CD14-positive monocyte (primary cell): ENCODE results near the gene SIGLEC14. TPM values are rescaled to one million over a fixed set of nuclear protein-coding genes. Genes with fewer than 3 reads are reported as not detected.

ENCODE experiments used
- DNase-seq, 3 donors: peaks; one replicate each; pipeline ENCODE4 v3.0.0-alpha.2; 2011 to 2022
- H2AFZ ChIP-seq: 2 replicates; pipeline ENCODE4 v1.6.0; 2012; ENCODE audit warnings: mild to moderate bottlenecking, low read depth, low read length, inconsistent platforms; ENCODE audit not compliant: insufficient read depth, poor library complexity, severe bottlenecking
- H3K27ac ChIP-seq, 2 donors: 1 replicate in 1 of 2; 2 replicates in 1 of 2; pipeline ENCODE4 v1.5.1; 2012 to 2013; ENCODE audit warnings: low read length in 2 of 2, control low read depth in 1 of 2, inconsistent platforms in 1 of 2, low read depth in 1 of 2, mild to moderate bottlenecking in 1 of 2
- H3K27me3 ChIP-seq, 2 donors: one replicate each; pipeline versions ENCODE4 v1.6.0 to v1.6.1; 2011 to 2013; ENCODE audit warnings: low read length in 2 of 2; ENCODE audit not compliant: control insufficient read depth in 2 of 2, insufficient read depth in 2 of 2
- H3K36me3 ChIP-seq, 2 donors: replicated peaks in 1 of 2; 1 replicate in 1 of 2; 2 replicates in 1 of 2; pipeline versions ENCODE4 v1.5.1 to v1.6.1; 2012 to 2013; ENCODE audit warnings: low read length in 2 of 2, control low read depth in 1 of 2, inconsistent platforms in 1 of 2, mild to moderate bottlenecking in 1 of 2; ENCODE audit not compliant: insufficient read depth in 2 of 2, control insufficient read depth in 1 of 2
- H3K4me1 ChIP-seq, 2 donors: 1 replicate in 1 of 2; 2 replicates in 1 of 2; pipeline versions ENCODE4 v1.5.1 to v1.6.1; 2012 to 2013; ENCODE audit warnings: low read length in 2 of 2, control low read depth in 1 of 2, inconsistent platforms in 1 of 2, mild to moderate bottlenecking in 1 of 2, moderate library complexity in 1 of 2; ENCODE audit not compliant: insufficient read depth in 2 of 2, control insufficient read depth in 1 of 2
- H3K4me2 ChIP-seq: replicated peaks from 2 replicates; pipeline ENCODE3; 2012; ENCODE audit warnings: low read length, moderate library complexity, mild to moderate bottlenecking; ENCODE audit not compliant: poor library complexity, severe bottlenecking; ENCODE audit errors: extremely low read depth
- H3K4me3 ChIP-seq, 3 experiments: fragments of 200-600 bp in 1 of 3; sonication (generic) in 1 of 3; replicated peaks in 1 of 3; 1 replicate in 2 of 3; 2 replicates in 1 of 3; pipeline ENCODE4 v1.5.1; 2011 to 2013; ENCODE audit warnings: low read length in 3 of 3, mild to moderate bottlenecking in 3 of 3, control low read depth in 2 of 3, low read depth in 2 of 3, inconsistent platforms in 1 of 3, moderate library complexity in 1 of 3
- H3K79me2 ChIP-seq: 2 replicates; pipeline ENCODE4 v1.6.0; 2012; ENCODE audit warnings: mild to moderate bottlenecking, control low read depth, inconsistent platforms, low read length, moderate library complexity; ENCODE audit not compliant: insufficient read depth
- H3K9ac ChIP-seq: 2 replicates; pipeline ENCODE4 v1.6.0; 2017; ENCODE audit warnings: low read length, mild to moderate bottlenecking; ENCODE audit not compliant: insufficient read depth, poor library complexity, severe bottlenecking
- H3K9me3 ChIP-seq, 2 donors: replicated peaks in 1 of 2; 1 replicate in 1 of 2; 2 replicates in 1 of 2; pipeline versions ENCODE4 v1.5.1 to v1.6.1; 2012 to 2013; ENCODE audit warnings: low read length in 2 of 2, control low read depth in 1 of 2; ENCODE audit not compliant: control insufficient read depth in 1 of 2, insufficient read depth in 1 of 2
- H4K20me1 ChIP-seq: 2 replicates; pipeline ENCODE4 v1.6.0; 2012; ENCODE audit warnings: mild to moderate bottlenecking, low read length, control low read depth, moderate library complexity; ENCODE audit not compliant: insufficient read depth
- H3K27ac Mint-ChIP-seq, 7 donors: one replicate each; pipeline ENCODE4 v1.8.0; 2020; ENCODE audit warnings: mild to moderate bottlenecking in 7 of 7, mixed read lengths in 7 of 7, moderate library complexity in 6 of 7, inconsistent platforms in 2 of 7
- H3K27me3 Mint-ChIP-seq, 3 donors: one replicate each; pipeline ENCODE4 v1.8.0; 2021 to 2022; ENCODE audit warnings: low read depth in 3 of 3, mild to moderate bottlenecking in 3 of 3, mixed read lengths in 3 of 3, moderate library complexity in 3 of 3, inconsistent platforms in 1 of 3
- H3K36me3 Mint-ChIP-seq, 2 donors: one replicate each; pipeline ENCODE4 v1.8.0; 2020; ENCODE audit warnings: mixed read lengths in 2 of 2, inconsistent platforms in 1 of 2, mild to moderate bottlenecking in 1 of 2
- H3K4me1 Mint-ChIP-seq: one replicate; pipeline ENCODE4 v1.8.0; 2020; ENCODE audit warnings: mild to moderate bottlenecking, mixed read lengths
- H3K4me3 Mint-ChIP-seq, 2 donors: one replicate each; pipeline ENCODE4 v1.8.0; 2020; ENCODE audit warnings: mild to moderate bottlenecking in 2 of 2, mixed read lengths in 2 of 2, moderate library complexity in 1 of 2
- H3K9me3 Mint-ChIP-seq, 7 donors: one replicate each; pipeline ENCODE4 v1.8.0; 2020 to 2022; ENCODE audit warnings: mixed read lengths in 7 of 7, mild to moderate bottlenecking in 6 of 7, moderate library complexity in 6 of 7, inconsistent platforms in 2 of 7
- WGBS: methylation state at CpG from one replicate; pipeline ENCODE4 v1.1.5; 2013; ENCODE audit warnings: missing lambda C conversion rate; ENCODE audit not compliant: insufficient coverage; 5-methylcytosine and 5-hydroxymethylcytosine counted together
- intact Hi-C, 2 donors: fragments of 100-400 bp; cut with micrococcal nuclease; formaldehyde crosslinking; loops; one replicate each; pipeline versions ENCODE4 v1.15.0 to v1.15.1; 2023
- polyA plus RNA-seq, 3 donors: library from polyadenylated mRNA; depleted of rRNA in 1 of 3; unstranded in 2 of 3; stranded (reverse) in 1 of 3; fragments of 300-500 nt in 2 of 3; fragments of >200 nt in 1 of 3; fragmentation: Illumina TruSeq in 2 of 3; gene quantifications; 1 replicate in 2 of 3; 2 replicates in 1 of 3; pipeline ENCODE4 v1.2.3, GENCODE V29; 2012 to 2021
- TF ChIP-seq, protein P1 (sequence below): fragments of 200-600 bp; IDR thresholded peaks from one replicate; pipeline ENCODE4 v1.8.0; 2022; ENCODE audit warnings: antibody characterized with exemption, mild to moderate bottlenecking

Gene SIGLEC14
- polyA plus RNA-seq, 3 donors, result 63.5 to 129 (median 95.0) TPM

- Histone ChIP-seq H3K27me3 (peaks cover 15 to 54% of the 10 kb centered on the region in 2 donors), H3K9ac (no peak overlapping the region), H3K79me2 (no peaks in the 10 kb centered on the region), H3K4me1 (peaks cover 3 to 18% of the 10 kb centered on the region in 2 donors), H4K20me1 (no peaks in the 10 kb centered on the region), H3K4me3 (no peak overlapping the region), H2AFZ (no peak overlapping the region), H3K4me2 (no peak overlapping the region), H3K27ac (no peak overlapping the region), H3K36me3 (no peaks in the 10 kb centered on the region), H3K9me3 (peaks cover 11% of the 10 kb centered on the region in 2 donors)
- H3K4me3 Mint-ChIP-seq, result peak overlapping the region; percentile 53 to 77
- peaks cover 0 to 11% (median 8%) of the 10 kb centered on the region in 7 donors for H3K9me3 Mint-ChIP-seq
- peaks cover 44 to 46% (median 46%) of the 10 kb centered on the region in 3 donors for H3K27me3 Mint-ChIP-seq
- TF ChIP-seq, protein P1, sequence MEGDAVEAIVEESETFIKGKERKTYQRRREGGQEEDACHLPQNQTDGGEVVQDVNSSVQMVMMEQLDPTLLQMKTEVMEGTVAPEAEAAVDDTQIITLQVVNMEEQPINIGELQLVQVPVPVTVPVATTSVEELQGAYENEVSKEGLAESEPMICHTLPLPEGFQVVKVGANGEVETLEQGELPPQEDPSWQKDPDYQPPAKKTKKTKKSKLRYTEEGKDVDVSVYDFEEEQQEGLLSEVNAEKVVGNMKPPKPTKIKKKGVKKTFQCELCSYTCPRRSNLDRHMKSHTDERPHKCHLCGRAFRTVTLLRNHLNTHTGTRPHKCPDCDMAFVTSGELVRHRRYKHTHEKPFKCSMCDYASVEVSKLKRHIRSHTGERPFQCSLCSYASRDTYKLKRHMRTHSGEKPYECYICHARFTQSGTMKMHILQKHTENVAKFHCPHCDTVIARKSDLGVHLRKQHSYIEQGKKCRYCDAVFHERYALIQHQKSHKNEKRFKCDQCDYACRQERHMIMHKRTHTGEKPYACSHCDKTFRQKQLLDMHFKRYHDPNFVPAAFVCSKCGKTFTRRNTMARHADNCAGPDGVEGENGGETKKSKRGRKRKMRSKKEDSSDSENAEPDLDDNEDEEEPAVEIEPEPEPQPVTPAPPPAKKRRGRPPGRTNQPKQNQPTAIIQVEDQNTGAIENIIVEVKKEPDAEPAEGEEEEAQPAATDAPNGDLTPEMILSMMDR, result no peak
- H3K36me3 Mint-ChIP-seq, result no peaks in the 10 kb centered on the region
- WGBS, result 97% methylated on average over 14 of the region's 20 CpGs
- peak overlapping the region in 1 of 7 donors; percentile 19 for H3K27ac Mint-ChIP-seq
- H3K4me1 Mint-ChIP-seq, result peaks cover 12% of the 10 kb centered on the region
- intact Hi-C loops, result loop anchor here (5.0 to 10.0 kb wide), 2 partner anchors 35 to 48 kb away; no protein-coding TSS in a partner anchor
- no peak for DNase-seq
These were observed 44.3 kb downstream of the SIGLEC14 start for GRCh38 chr19:51602189-51602854.

DNA sequence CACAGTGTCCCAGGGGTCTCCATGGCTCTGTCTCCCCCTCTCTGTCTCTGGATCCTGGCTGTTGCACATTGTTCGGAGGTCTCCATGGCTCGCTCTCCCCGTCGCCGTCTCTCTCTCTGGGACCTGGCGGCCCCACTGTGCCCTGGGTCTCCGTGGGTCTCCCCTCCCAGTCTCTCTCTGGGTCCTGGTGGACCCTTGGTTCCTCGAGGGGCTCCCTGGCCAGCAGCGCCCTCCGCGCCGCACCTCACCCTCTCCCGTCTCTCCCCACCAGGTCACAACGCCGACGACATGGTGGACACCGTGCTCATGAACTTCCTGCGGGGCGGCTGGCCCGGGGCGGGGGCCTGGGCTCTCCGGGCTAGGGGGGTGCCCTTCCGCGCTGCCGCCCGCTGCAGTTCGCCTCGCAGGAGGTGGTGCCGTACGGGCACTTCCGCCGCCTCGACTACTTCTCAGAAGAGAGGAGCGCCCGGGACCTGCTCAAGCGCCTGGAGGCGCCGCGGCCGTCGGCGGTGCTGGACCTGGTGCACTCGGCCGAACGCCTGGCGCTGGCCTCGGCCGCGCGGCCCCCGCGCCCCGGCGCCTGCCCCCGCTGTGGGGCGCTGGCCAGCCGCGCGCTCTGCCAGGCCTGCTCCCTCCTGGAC is 45.6 kb downstream of the SIGLEC14 start:
- Mint-ChIP-seq H3K27ac (no peak overlapping the region), H3K9me3 (peaks cover 0 to 11% (median 8%) of the 10 kb centered on the region in 7 donors)
- 11% methylated on average over 59 of the region's 59 CpGs for WGBS

More for the DNA sequence above, 45.6 kb downstream of the SIGLEC14 start:
- Histone ChIP-seq H4K20me1 (no peaks in the 10 kb centered on the region), H3K4me1 (peaks cover 3 to 11% of the 10 kb centered on the region in 2 donors), H3K4me2 (no peak overlapping the region), H3K9me3 (peaks cover 11% of the 10 kb centered on the region in 2 donors), H3K27ac (no peak overlapping the region), H3K36me3 (no peaks in the 10 kb centered on the region), H3K4me3 (no peak overlapping the region), H3K27me3 (peaks cover 15 to 54% of the 10 kb centered on the region in 2 donors), H3K9ac (no peak overlapping the region), H2AFZ (no peak overlapping the region), H3K79me2 (no peaks in the 10 kb centered on the region)
- Mint-ChIP-seq H3K4me1 (peaks cover 2% of the 10 kb centered on the region), H3K27me3 (peaks cover 42 to 46% (median 44%) of the 10 kb centered on the region in 3 donors), H3K4me3 (peak overlapping the region in 1 of 2 donors; percentile 73), H3K36me3 (no peaks in the 10 kb centered on the region)
- intact Hi-C loops, result loop anchor here (5.0 to 10.0 kb wide), 2 partner anchors 36 to 46 kb away; no protein-coding TSS in a partner anchor
- TF ChIP-seq, protein P1, result no peak
- peak; percentile 12 to 29 (median 16) for DNase-seq
